Measurements from ENCODE around the gene AK2. TPM values are rescaled to one million over a fixed set of nuclear protein-coding genes. Genes with fewer than 3 reads are reported as not detected.
"Not testable (repeated sequence)": the region's sequence is repeated elsewhere in the genome, so short reads cannot be mapped to it uniquely, and the experiment has no call there.

The AK2 gene
- total and polyA plus RNA-seq, 12 donors: 55.3 to 245 (median 144) TPM

- Histone ChIP-seq H3K9me3 (replicated peaks in 1 of 3) (no peaks in the 10 kb centered on the region), H3K27ac (no peak overlapping the region), H3K4me3 (no peak overlapping the region), H3K27me3 (no peaks in the 10 kb centered on the region), H3K36me3 (replicated peaks in 1 of 2) (no peaks in the 10 kb centered on the region), H3K4me1 (replicated peaks in 1 of 2) (peaks cover 30 to 37% of the 10 kb centered on the region in 2 donors)
- intact Hi-C loops (cut with DNase I): loop anchor here in 1 of 2 donors (10.0 kb wide), 1 partner anchor 56 kb away; no protein-coding TSS in a partner anchor
- TF ChIP-seq POLR2A (IDR thresholded peaks at IDR 0.05) (no peak), CTCF (IDR thresholded peaks at IDR 0.05) (no peak)
- WGBS, 4 donors: 80 to 93% (median 88%) methylated on average over 4 of the region's 4 CpGs
- DNase-seq: no peak
These were observed 36.2 kb downstream of the AK2 start for GRCh38 chr1:33000427-33001026.

- peak; percentile 60 to 85 (median 80) for DNase-seq
- H3K27ac ChIP-seq: peak overlapping the region in 3 of 5 donors; percentile 43 to 92 (median 90)
- no peaks in the 10 kb centered on the region for H3K36me3 ChIP-seq (replicated peaks in 1 of 2)
- no peaks in the 10 kb centered on the region for H3K27me3 ChIP-seq
- TF ChIP-seq POLR2A (IDR thresholded peaks at IDR 0.05) (no peak), CTCF (IDR thresholded peaks at IDR 0.05) (no peak)
- H3K9me3 ChIP-seq (replicated peaks in 1 of 3): no peaks in the 10 kb centered on the region
- intact Hi-C loops (cut with DNase I): no loop called here
- H3K4me3 ChIP-seq: no peak overlapping the region
- WGBS, 4 donors: 30 to 51% (median 48%) methylated on average over 3 to 4 of the region's 4 CpGs
- H3K4me1 ChIP-seq (replicated peaks in 1 of 2): peaks cover 26 to 35% of the 10 kb centered on the region in 2 donors
These were observed 37.7 kb downstream of the AK2 start for GRCh38 chr1:32998997-32999396.

- H3K27ac ChIP-seq: peak overlapping the region in 4 of 5 donors; percentile 80 to 92 (median 85)
- intact Hi-C loops (cut with DNase I): no loop called here
- no peak for TF ChIP-seq CTCF (IDR thresholded peaks at IDR 0.05)
- TF ChIP-seq POLR2A (IDR thresholded peaks at IDR 0.05): no peak
- peak in 2 of 7 donors; percentile 19 to 30 for DNase-seq
- no peak overlapping the region for H3K4me3 ChIP-seq
- no peaks in the 10 kb centered on the region for H3K27me3 ChIP-seq
- H3K36me3 ChIP-seq (replicated peaks in 1 of 2): no peaks in the 10 kb centered on the region
- peaks cover 26 to 42% of the 10 kb centered on the region in 2 donors for H3K4me1 ChIP-seq (replicated peaks in 1 of 2)
- H3K9me3 ChIP-seq (replicated peaks in 1 of 3): no peaks in the 10 kb centered on the region
- 61 to 81% (median 72%) methylated on average over 5 of the region's 5 CpGs for WGBS, 4 donors
These were observed 38.6 kb downstream of the AK2 start for GRCh38 chr1:32998064-32998463.

GRCh38 chr1:32997381-32997891, 39.2 kb downstream of the AK2 start:
- Histone ChIP-seq H3K4me3 (no peak overlapping the region), H3K27ac (peak overlapping the region; percentile 10 to 92 (median 80)), H3K9me3 (replicated peaks in 1 of 3) (no peaks in the 10 kb centered on the region), H3K4me1 (replicated peaks in 1 of 2) (peaks cover 26 to 49% of the 10 kb centered on the region in 2 donors), H3K36me3 (replicated peaks in 1 of 2) (no peaks in the 10 kb centered on the region), H3K27me3 (no peaks in the 10 kb centered on the region)
- TF ChIP-seq CTCF (IDR thresholded peaks at IDR 0.05): no peak
- TF ChIP-seq POLR2A (IDR thresholded peaks at IDR 0.05): no peak
- DNase-seq: peak in 6 of 7 donors; percentile 52 to 79 (median 66)
- intact Hi-C loops (cut with DNase I): no loop called here
- WGBS, 4 donors: 17 to 32% (median 19%) methylated on average over 2 of the region's 2 CpGs

- H3K4me3 ChIP-seq; intact Hi-C loops (cut with DNase I); H3K9me3 ChIP-seq (replicated peaks in 1 of 3); DNase-seq; H3K36me3 ChIP-seq (replicated peaks in 1 of 2); H3K27me3 ChIP-seq: not testable (repeated sequence)
- Histone ChIP-seq H3K27ac (peak overlapping the region in 4 of 5 donors; percentile 35 to 87 (median 67)), H3K4me1 (replicated peaks in 1 of 2) (peaks cover 31 to 61% of the 10 kb centered on the region in 2 donors)
- 85 to 95% (median 92%) methylated on average over 8 of the region's 8 CpGs for WGBS, 4 donors
These were observed 43.4 kb downstream of the AK2 start for GRCh38 chr1:32993324-32993636.

Data from adrenal gland (tissue), 12 donors.